Measurements from ENCODE around the gene GLP2R. TPM values are rescaled to one million over a fixed set of nuclear protein-coding genes. Genes with fewer than 3 reads are reported as not detected.

Gene GLP2R
- total RNA-seq, 3 donors from 2014 or later = 5.8 to 28.2 (median 7.4) TPM

DNA sequence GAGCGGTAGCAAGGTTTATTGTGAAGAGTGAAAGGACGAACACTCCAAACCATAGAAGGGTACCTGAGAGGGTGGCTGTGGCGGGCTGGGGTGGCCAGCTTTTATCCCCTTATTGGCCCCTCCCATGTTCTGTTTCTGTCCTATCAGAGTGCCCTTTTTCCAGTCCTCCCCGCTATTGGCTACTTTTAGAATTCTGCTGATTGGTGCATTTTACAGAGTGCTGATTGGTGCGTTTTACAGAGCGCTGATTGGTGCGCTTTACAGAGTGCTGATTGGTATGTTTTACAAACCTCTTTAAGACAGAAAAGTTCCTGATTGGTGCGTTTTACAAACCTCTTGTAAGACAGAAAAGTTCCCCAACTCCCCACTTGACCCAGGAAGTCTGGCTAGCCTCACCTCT is 16.3 kb upstream of the GLP2R start:
- TF ChIP-seq, protein P1, sequence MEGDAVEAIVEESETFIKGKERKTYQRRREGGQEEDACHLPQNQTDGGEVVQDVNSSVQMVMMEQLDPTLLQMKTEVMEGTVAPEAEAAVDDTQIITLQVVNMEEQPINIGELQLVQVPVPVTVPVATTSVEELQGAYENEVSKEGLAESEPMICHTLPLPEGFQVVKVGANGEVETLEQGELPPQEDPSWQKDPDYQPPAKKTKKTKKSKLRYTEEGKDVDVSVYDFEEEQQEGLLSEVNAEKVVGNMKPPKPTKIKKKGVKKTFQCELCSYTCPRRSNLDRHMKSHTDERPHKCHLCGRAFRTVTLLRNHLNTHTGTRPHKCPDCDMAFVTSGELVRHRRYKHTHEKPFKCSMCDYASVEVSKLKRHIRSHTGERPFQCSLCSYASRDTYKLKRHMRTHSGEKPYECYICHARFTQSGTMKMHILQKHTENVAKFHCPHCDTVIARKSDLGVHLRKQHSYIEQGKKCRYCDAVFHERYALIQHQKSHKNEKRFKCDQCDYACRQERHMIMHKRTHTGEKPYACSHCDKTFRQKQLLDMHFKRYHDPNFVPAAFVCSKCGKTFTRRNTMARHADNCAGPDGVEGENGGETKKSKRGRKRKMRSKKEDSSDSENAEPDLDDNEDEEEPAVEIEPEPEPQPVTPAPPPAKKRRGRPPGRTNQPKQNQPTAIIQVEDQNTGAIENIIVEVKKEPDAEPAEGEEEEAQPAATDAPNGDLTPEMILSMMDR (IDR thresholded peaks at IDR 0.05) = no peak
- intact Hi-C loops (cut with DNase I, micrococcal nuclease) = no loop called here
- DNase-seq = no peak

GRCh38 chr17:9810100-9810949 is 15.4 kb upstream of the GLP2R start:
- Histone ChIP-seq H3K36me3 (ENCODE audit: low read depth) (no peaks in the 10 kb centered on the region), H3K9me3 (no peaks in the 10 kb centered on the region), H3K4me1 (ENCODE audit: low read depth) (no peaks in the 10 kb centered on the region), H3K4me3 (no peak overlapping the region)
- no peak for ATAC-seq
- no peak for DNase-seq
- TF ChIP-seq, protein P1 (IDR thresholded peaks at IDR 0.05) = no peak
- intact Hi-C loops (cut with DNase I, micrococcal nuclease) = no loop called here

More for the DNA sequence above, 16.3 kb upstream of the GLP2R start:
- no peaks in the 10 kb centered on the region for H3K36me3 ChIP-seq (ENCODE audit: low read depth)
- no peak for ATAC-seq
- H3K4me3 ChIP-seq = no peak overlapping the region
- no peaks in the 10 kb centered on the region for H3K4me1 ChIP-seq (ENCODE audit: low read depth)
- H3K9me3 ChIP-seq = no peaks in the 10 kb centered on the region

- Histone ChIP-seq H3K36me3 (ENCODE audit: low read depth) (no peaks in the 10 kb centered on the region), H3K4me1 (ENCODE audit: low read depth) (no peaks in the 10 kb centered on the region), H3K9me3 (no peaks in the 10 kb centered on the region), H3K4me3 (no peak overlapping the region)
- TF ChIP-seq, protein P1 (IDR thresholded peaks at IDR 0.05) = no peak
- ATAC-seq = no peak
- DNase-seq = no peak
- intact Hi-C loops (cut with DNase I, micrococcal nuclease) = no loop called here
These were observed 14.6 kb upstream of the GLP2R start for GRCh38 chr17:9811086-9811485.

- intact Hi-C loops (cut with DNase I, micrococcal nuclease) = no loop called here
- ATAC-seq = no peak
These were observed 14.2 kb upstream of the GLP2R start for GRCh38 chr17:9811537-9811936.

DNA sequence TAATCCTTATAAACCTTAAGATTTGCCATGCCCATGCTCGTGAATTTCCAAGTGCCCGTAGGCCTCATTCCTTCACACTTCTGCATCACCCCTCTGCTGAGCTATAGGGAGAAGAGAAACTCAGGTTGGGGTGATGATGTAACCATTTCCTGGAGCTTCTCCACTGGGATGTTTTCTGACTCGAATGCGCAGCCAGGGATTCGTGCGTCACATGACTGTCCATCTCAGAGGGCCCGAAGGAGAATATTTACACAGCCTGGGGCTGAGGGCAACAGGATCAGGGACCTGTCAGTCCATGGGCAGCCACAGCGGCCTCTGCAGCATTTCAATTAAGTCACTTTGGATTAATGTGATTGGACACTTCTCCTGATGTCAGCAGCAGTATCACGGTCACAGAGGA is 12.6 kb upstream of the GLP2R start:
- DNase-seq = no peak
- Histone ChIP-seq H3K4me3 (no peak overlapping the region), H3K4me1 (ENCODE audit: low read depth) (no peaks in the 10 kb centered on the region), H3K9me3 (no peaks in the 10 kb centered on the region), H3K36me3 (ENCODE audit: low read depth) (no peaks in the 10 kb centered on the region)
- intact Hi-C loops (cut with DNase I, micrococcal nuclease) = no loop called here
- TF ChIP-seq, protein P1 (IDR thresholded peaks at IDR 0.05) = no peak
- ATAC-seq = no peak

More at GRCh38 chr17:9811537-9811936, 14.2 kb upstream of the GLP2R start:
- DNase-seq = no peak
- no peaks in the 10 kb centered on the region for H3K36me3 ChIP-seq (ENCODE audit: low read depth)
- TF ChIP-seq, protein P1 (IDR thresholded peaks at IDR 0.05) = no peak
- no peaks in the 10 kb centered on the region for H3K4me1 ChIP-seq (ENCODE audit: low read depth)
- H3K4me3 ChIP-seq = no peak overlapping the region
- H3K9me3 ChIP-seq = no peaks in the 10 kb centered on the region

Measured in mucosa of descending colon (tissue), 3 donors.